Right lobe of liver (tissue), 4 donors: Measurements from ENCODE around the gene MAP4.

Experiments
- POLR2A ChIP-seq: fragments of 450-650 bp; IDR thresholded peaks from one replicate; pipeline ENCODE4 v1.6.1; 2017; ENCODE audit warnings: antibody characterized with exemption, mild to moderate bottlenecking
- TF ChIP-seq, protein P1 (sequence below), 4 donors: fragments of 200-600 bp in 3 of 4; fragments of 450-650 bp in 1 of 4; IDR thresholded peaks; one replicate each; pipeline versions ENCODE4 v1.5.1 to v1.8.0; 2016 to 2022; ENCODE audit warnings: antibody characterized with exemption in 4 of 4, mild to moderate bottlenecking in 2 of 4
- donor health status: DM: no; HTN: no; CAD: no.
- donor health status: DM: no; HTN: no; CAD: no.
- donor health status: DM: no; HTN: yes; CAD: no.

DNA sequence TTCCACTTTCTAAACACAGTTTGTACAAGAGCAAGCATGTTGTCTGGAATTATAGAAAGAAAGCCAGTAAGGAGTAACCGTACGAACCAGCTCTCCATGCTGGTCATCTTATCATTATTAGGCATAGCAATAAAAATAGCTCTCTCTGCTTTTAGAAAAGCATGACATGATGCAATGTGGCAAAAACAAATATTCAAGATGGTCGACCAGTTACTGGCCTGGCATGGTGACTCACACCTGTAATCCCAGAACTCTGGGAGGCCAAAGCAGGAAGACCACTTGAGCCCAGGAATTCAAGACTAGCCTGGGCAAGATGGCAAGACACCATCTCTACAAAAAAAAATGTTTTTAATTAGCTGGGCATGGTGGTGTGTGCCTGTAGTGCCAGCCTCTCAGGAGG is 2.6 kb upstream of the MAP4 start:
- TF ChIP-seq, protein P1, sequence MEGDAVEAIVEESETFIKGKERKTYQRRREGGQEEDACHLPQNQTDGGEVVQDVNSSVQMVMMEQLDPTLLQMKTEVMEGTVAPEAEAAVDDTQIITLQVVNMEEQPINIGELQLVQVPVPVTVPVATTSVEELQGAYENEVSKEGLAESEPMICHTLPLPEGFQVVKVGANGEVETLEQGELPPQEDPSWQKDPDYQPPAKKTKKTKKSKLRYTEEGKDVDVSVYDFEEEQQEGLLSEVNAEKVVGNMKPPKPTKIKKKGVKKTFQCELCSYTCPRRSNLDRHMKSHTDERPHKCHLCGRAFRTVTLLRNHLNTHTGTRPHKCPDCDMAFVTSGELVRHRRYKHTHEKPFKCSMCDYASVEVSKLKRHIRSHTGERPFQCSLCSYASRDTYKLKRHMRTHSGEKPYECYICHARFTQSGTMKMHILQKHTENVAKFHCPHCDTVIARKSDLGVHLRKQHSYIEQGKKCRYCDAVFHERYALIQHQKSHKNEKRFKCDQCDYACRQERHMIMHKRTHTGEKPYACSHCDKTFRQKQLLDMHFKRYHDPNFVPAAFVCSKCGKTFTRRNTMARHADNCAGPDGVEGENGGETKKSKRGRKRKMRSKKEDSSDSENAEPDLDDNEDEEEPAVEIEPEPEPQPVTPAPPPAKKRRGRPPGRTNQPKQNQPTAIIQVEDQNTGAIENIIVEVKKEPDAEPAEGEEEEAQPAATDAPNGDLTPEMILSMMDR (IDR thresholded peaks at IDR 0.05): no peak
- no peak for TF ChIP-seq POLR2A
